HG03025 (cell line): ENCODE results near the gene TCEAL8.
"Not testable (repeated sequence)": the region's sequence is repeated elsewhere in the genome, so short reads cannot be mapped to it uniquely, and the experiment has no call there.

Experiments
- ATAC-seq: cut with Tn5 transposase; IDR thresholded peaks from one replicate; pipeline ENCODE4 v1.9.1; 2021; ENCODE audit warnings: mild to moderate bottlenecking, moderate library complexity; ENCODE audit not compliant: unreplicated experiment, low FRiP score

The TCEAL8 gene

GRCh38 chrX:103254921-103255493 is at the start of gene TCEAL8:
TSS of gene TCEAL8 (minus strand) at chrX:103255155. CDS start at chrX:103253979, 1,176 bp downstream.
- peak; percentile 91 for ATAC-seq

DNA sequence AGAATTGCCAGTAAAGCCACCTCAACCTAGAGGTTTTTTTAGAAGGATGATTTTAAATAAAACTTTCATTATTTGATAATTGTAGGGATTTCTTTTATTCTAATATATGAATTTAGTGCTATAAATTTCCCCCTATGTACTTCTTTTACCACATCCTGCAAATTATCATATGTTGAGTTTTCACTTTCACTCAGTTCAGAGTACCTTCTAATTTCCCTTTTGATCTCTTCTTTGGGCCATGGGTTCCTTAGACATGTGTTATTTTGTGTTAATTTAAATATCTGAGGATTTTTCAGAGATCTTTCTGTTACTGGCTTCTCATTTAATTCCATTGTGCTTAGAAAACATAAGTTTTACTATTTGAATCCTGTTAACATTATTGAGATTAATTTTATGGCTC is 49.8 kb upstream of the TCEAL8 start:
- ATAC-seq, result no peak

GRCh38 chrX:103293118-103293517 is 38.2 kb upstream of the TCEAL8 start:
- ATAC-seq, result no peak

GRCh38 chrX:103279624-103280023 is 24.7 kb upstream of the TCEAL8 start:
- ATAC-seq, result no peak

DNA sequence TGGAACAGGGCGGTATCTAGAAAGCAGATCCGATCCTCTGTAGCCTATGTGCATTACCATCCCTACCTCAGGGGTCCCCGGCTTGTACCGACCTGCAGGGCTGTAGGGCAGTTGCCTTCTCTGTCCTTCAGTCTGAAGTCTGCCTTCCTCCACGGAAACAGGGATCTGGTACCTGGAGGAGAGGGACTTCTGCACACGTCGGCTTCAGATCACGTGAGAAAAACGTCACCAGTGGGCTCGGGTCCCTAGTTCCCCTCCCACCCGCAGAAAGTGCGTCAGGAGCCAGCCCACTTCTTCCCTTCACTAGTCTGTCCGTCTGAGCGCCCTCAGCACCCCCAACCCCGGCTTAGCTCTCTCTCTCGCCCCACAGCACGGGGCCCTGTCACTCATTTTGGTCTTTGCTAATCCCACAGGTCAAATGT is 21.6 kb upstream of the TCEAL8 start, which contains the start of gene TCEAL5:
Gene TCEAL5 (minus strand): TSS at position 170 of the 422 bp plus-strand sequence. CDS start 2,187 bp downstream, outside the sequence.
- no peak for ATAC-seq

- no peak for ATAC-seq
These were observed 21.1 kb upstream of the TCEAL8 start for GRCh38 chrX:103275947-103276567.

- ATAC-seq, result no peak
These were observed 19.3 kb upstream of the TCEAL8 start for GRCh38 chrX:103274284-103274683.

- no peak for ATAC-seq
These were observed 3.3 kb upstream of the TCEAL8 start for GRCh38 chrX:103258275-103258674.

DNA sequence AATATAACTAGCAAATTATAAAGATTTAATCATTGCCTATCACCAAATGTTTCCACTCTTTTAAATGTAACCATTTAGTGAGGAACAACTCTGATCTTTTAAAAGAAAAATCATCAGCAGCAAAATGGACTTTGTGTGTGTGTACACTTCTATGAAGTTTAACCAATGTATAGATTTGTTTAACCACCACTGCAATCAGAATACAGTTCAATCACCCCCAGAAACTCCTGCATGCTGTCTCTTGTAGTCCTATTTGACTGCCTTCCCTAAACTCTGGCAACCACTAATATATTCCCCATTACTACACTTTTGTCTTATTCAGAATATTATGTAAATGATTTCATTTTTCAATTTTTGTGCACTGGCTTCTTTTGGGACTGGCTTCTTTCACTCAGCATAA is 1.7 kb upstream of the TCEAL8 start:
- ATAC-seq, result no peak

- peak; percentile 51 for ATAC-seq
These were observed 657 bp downstream of the TCEAL8 start for GRCh38 chrX:103254171-103254824.

DNA sequence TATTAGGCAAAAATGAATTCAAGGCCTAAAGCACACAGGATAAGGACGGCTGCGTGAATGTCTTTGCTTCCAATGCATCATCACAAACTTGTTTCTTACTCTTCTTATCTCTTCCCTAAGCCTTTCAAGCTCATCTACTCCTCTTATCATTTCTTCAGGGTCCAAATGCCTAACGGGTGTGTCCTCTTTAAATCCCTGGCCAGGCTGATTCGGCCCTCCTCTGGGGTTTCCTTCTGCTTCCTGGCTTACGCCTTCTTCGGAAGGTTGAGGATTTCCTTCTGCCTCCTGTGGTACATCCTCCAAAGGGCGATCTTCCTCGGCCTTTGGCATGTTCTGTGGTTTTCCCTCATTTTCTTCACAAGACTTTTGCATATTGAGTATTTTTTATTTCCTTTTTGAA is 1.3 kb downstream of the TCEAL8 start:
- ATAC-seq, result no peak

DNA sequence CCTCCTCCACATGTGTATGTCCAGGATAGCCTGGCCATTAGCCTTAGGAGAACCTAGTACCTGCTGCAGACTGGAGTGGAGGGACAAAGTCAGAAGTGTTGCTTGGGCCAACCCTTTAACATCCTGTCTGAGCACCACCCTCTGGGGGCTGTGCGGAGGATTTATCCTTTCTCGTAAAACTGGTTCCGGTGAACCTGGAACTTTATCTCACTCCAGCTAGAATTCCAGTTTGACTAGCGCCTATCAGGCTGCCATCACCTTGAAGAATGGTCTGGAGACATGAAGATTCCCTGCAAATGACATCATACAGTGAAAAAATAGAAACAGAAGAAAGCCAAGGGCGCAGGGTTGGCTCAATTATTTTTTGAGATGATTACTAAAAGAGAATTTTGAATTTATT is 4.0 kb downstream of the TCEAL8 start:
- ATAC-seq, result no peak

GRCh38 chrX:103249805-103250204 is 5.2 kb downstream of the TCEAL8 start:
- ATAC-seq, result no peak

DNA sequence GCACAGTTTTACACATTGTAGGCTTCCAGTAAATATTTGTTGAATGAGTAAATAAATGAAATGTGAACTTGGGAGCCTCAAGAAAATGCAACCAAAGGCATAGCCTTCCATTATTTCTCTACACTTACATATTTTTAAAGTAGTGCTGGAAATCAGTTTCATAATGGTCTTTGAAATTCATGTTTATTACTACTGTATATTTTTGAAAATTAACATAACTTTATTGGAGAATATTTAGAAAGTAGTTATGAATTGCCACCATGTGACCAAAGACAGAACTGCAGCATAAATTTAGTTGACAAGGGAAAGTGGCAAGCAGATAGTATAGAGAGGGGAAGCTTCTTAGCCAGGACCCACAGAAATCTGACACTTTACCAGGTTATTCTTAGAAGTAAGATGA is 6.4 kb downstream of the TCEAL8 start:
- no peak for ATAC-seq

- no peak for ATAC-seq
These were observed 14.8 kb downstream of the TCEAL8 start for GRCh38 chrX:103240155-103240554.

GRCh38 chrX:103236296-103236695 is 18.7 kb downstream of the TCEAL8 start:
- ATAC-seq, result no peak

DNA sequence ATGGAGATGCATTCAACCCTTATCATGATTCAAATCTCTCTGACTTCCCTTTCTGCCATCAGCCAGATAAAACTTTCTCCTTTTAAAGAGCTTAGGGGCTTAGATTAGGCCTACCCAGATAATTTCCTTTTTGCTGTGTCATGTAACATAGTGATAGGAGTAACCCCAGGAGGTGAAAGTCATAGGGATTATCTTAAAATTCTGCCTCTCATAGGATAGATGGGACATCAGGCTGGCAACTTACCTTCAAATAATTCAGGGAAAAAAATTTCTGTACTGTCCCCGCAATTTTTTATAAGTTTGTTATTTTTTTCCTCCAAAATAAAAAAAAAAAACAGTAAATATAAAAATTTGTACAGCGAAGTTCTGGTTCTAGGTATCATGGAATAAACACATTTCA is 19.3 kb downstream of the TCEAL8 start:
- ATAC-seq, result not testable (repeated sequence)

DNA sequence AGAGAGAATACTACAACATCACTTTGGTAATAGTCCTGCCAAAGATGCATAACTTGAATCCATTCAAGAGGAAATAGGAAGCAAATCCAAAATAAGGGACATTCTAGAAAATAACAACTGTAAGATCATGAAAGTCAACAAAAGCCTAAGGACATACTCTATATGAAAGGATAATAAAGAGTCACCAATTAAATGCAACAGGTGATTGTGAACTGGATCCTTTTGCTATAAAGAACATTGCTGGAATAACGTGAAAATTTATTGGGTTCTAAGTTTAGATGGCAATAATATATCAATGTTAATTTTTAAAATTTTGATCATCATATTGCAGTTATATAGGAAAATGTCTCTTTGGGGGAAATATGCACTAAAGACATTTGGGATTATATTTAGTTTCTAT is 20.1 kb downstream of the TCEAL8 start:
- no peak for ATAC-seq

GRCh38 chrX:103233263-103233662 is 21.7 kb downstream of the TCEAL8 start:
- ATAC-seq, result no peak

- ATAC-seq, result not testable (repeated sequence)
These were observed 29.0 kb downstream of the TCEAL8 start for GRCh38 chrX:103225918-103226317.

- no peak for ATAC-seq
These were observed 34.2 kb downstream of the TCEAL8 start for GRCh38 chrX:103220511-103221323.
